GM06990 (cell line): Measurements from ENCODE around the gene MRTFB.

Source experiments
- DNase-seq: peaks from one replicate; pipeline ENCODE4 v3.0.0-alpha.2; 2011; ENCODE audit not compliant: insufficient read length; ENCODE audit errors: extremely low read depth
- H3K27me3 ChIP-seq: replicated peaks from 2 replicates; pipeline ENCODE4 v1.6.0; 2011; ENCODE audit warnings: low read length; ENCODE audit not compliant: control insufficient read depth, insufficient read depth
- H3K36me3 ChIP-seq: 2 replicates; pipeline ENCODE4 v1.5.1; 2011; ENCODE audit warnings: low read length; ENCODE audit not compliant: control insufficient read depth, insufficient read depth
- H3K4me3 ChIP-seq: replicated peaks from 2 replicates; pipeline ENCODE4 v1.5.1; 2011; ENCODE audit warnings: low read depth, mild to moderate bottlenecking, control low read depth, low read length
- CTCF ChIP-seq: IDR thresholded peaks from 2 replicates; pipeline ENCODE4 v1.5.1; 2011; ENCODE audit warnings: low read length, control low read depth, mild to moderate bottlenecking, inconsistent platforms; ENCODE audit not compliant: insufficient read depth, poor library complexity, severe bottlenecking

The MRTFB gene

DNA sequence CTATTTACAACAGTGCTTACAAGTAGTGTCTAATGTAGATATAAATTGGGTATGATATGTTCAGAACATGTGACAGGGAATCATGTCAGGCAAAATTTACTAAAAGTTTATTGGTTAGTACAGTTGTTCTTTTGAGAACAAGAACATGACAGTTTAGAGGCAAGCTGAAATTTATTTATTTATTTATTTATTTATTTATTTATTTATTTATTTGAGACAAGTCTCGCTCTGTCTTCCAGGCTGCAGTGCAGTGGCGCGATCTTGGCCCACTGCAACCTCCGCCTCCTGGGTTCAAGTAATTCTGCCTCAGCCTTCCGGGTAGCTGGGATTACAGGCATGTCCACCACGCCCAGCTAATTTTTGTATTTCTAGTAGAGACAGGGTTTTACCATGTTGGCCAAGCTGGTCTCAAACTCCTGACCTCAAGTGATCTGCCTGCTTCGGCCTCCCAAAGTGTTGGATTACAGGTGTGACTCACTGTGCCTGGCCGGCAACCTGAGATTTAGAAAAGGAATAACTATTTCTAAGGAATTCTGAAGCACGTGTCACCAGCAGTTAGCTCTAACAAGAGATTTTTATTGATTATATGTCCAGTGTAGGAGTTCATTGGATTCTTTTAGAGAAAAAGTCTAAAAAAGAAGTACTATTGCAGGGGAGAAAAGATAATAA, 24.9 kb downstream of the MRTFB start:
- TF ChIP-seq CTCF: no peak
- no peak for DNase-seq
- H3K27me3 ChIP-seq: no peaks in the 10 kb centered on the region
- no peak overlapping the region for H3K4me3 ChIP-seq
- no peaks in the 10 kb centered on the region for H3K36me3 ChIP-seq

GRCh38 chr16:14097182-14097959, 26.3 kb downstream of the MRTFB start:
- H3K4me3 ChIP-seq: no peak overlapping the region
- H3K27me3 ChIP-seq: no peaks in the 10 kb centered on the region
- H3K36me3 ChIP-seq: no peaks in the 10 kb centered on the region
- no peak for TF ChIP-seq CTCF
- no peak for DNase-seq

- Histone ChIP-seq H3K4me3 (no peak overlapping the region), H3K27me3 (no peaks in the 10 kb centered on the region), H3K36me3 (no peaks in the 10 kb centered on the region)
- TF ChIP-seq CTCF: no peak
- DNase-seq: no peak
Observed at GRCh38 chr16:14098081-14098480, 27.0 kb downstream of the MRTFB start.

- TF ChIP-seq CTCF: no peak
- H3K27me3 ChIP-seq: no peaks in the 10 kb centered on the region
- no peak for DNase-seq
Observed at GRCh38 chr16:14100825-14101224, 29.7 kb downstream of the MRTFB start.

GRCh38 chr16:14101415-14101814, 30.3 kb downstream of the MRTFB start:
- no peak overlapping the region for H3K4me3 ChIP-seq
- no peaks in the 10 kb centered on the region for H3K36me3 ChIP-seq
- TF ChIP-seq CTCF: no peak
- DNase-seq: no peak
- H3K27me3 ChIP-seq: no peaks in the 10 kb centered on the region

More at GRCh38 chr16:14100825-14101224, 29.7 kb downstream of the MRTFB start:
- Histone ChIP-seq H3K36me3 (no peaks in the 10 kb centered on the region), H3K4me3 (no peak overlapping the region)
